ENCODE measurements around the gene RDM1. TPM values are rescaled to one million over a fixed set of nuclear protein-coding genes. Genes with fewer than 3 reads are reported as not detected.

The RDM1 gene
- polyA plus RNA-seq, 3 donors: not detected

GRCh38 chr17:35953720-35954119 is 23.1 kb upstream of the RDM1 start:
- H3K36me3 Mint-ChIP-seq: no peaks in the 10 kb centered on the region
- no peak overlapping the region for H3K4me3 Mint-ChIP-seq
- Histone ChIP-seq H3K4me2 (replicated peaks; ENCODE audit: extremely low read depth, low read length, poor library complexity, severe bottlenecking) (no peak overlapping the region), H3K79me2 (ENCODE audit: insufficient read depth, low read length) (no peaks in the 10 kb centered on the region), H4K20me1 (ENCODE audit: insufficient read depth, low read length) (no peaks in the 10 kb centered on the region), H3K4me3 (replicated peaks in 1 of 3; ENCODE audit: low read depth in 2 of 3, low read length in 3 of 3) (no peak overlapping the region), H3K36me3 (replicated peaks in 1 of 2; ENCODE audit: control insufficient read depth in 1 of 2, insufficient read depth in 2 of 2, low read length in 2 of 2) (no peaks in the 10 kb centered on the region), H3K27ac (ENCODE audit: low read depth in 1 of 2, low read length in 2 of 2) (no peak overlapping the region), H2AFZ (ENCODE audit: insufficient read depth, low read depth, low read length, poor library complexity, severe bottlenecking) (no peak overlapping the region), H3K27me3 (ENCODE audit: control insufficient read depth in 2 of 2, insufficient read depth in 2 of 2, low read length in 2 of 2) (peaks cover 0 to 2% of the 10 kb centered on the region in 2 donors), H3K9ac (ENCODE audit: insufficient read depth, low read length, poor library complexity, severe bottlenecking) (no peak overlapping the region), H3K9me3 (replicated peaks in 1 of 2; ENCODE audit: control insufficient read depth in 1 of 2, insufficient read depth in 1 of 2, low read length in 2 of 2) (no peaks in the 10 kb centered on the region), H3K4me1 (ENCODE audit: control insufficient read depth in 1 of 2, insufficient read depth in 2 of 2, low read length in 2 of 2) (no peaks in the 10 kb centered on the region)
- WGBS (ENCODE audit: insufficient coverage): 85% methylated on average over 5 of the region's 7 CpGs
- DNase-seq: no peak
- H3K9me3 Mint-ChIP-seq: no peaks in the 10 kb centered on the region
- TF ChIP-seq, protein P1, sequence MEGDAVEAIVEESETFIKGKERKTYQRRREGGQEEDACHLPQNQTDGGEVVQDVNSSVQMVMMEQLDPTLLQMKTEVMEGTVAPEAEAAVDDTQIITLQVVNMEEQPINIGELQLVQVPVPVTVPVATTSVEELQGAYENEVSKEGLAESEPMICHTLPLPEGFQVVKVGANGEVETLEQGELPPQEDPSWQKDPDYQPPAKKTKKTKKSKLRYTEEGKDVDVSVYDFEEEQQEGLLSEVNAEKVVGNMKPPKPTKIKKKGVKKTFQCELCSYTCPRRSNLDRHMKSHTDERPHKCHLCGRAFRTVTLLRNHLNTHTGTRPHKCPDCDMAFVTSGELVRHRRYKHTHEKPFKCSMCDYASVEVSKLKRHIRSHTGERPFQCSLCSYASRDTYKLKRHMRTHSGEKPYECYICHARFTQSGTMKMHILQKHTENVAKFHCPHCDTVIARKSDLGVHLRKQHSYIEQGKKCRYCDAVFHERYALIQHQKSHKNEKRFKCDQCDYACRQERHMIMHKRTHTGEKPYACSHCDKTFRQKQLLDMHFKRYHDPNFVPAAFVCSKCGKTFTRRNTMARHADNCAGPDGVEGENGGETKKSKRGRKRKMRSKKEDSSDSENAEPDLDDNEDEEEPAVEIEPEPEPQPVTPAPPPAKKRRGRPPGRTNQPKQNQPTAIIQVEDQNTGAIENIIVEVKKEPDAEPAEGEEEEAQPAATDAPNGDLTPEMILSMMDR (IDR thresholded peaks at IDR 0.05): no peak
- no peaks in the 10 kb centered on the region for H3K4me1 Mint-ChIP-seq
- intact Hi-C loops (cut with micrococcal nuclease): no loop called here
- H3K27ac Mint-ChIP-seq: no peak overlapping the region
- H3K27me3 Mint-ChIP-seq (ENCODE audit: low read depth in 3 of 3): peaks cover 0 to 7% (median 0%) of the 10 kb centered on the region in 3 donors

DNA sequence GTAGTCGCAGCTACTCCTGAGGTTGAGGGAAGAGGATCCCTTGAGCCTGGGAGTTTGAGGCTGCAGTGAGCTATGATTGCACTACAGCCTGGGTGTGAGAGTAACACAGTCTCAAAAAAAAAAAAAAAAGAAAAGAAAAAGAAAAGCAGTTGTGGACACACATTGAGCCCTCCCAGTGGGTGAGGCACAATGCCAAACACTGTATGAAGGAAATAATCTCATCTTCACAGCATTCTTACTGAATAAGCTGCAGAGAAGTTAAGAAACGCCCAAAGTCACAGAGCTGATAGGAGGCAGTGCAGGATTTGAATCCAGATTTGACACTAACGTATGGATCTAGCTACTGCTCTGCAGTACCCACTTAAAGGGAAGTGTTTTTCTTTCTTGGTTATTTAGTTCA is 18.8 kb upstream of the RDM1 start:
- H3K36me3 Mint-ChIP-seq: no peaks in the 10 kb centered on the region
- Histone ChIP-seq H3K36me3 (replicated peaks in 1 of 2; ENCODE audit: control insufficient read depth in 1 of 2, insufficient read depth in 2 of 2, low read length in 2 of 2) (no peaks in the 10 kb centered on the region), H3K4me2 (replicated peaks; ENCODE audit: extremely low read depth, low read length, poor library complexity, severe bottlenecking) (no peak overlapping the region), H3K4me1 (ENCODE audit: control insufficient read depth in 1 of 2, insufficient read depth in 2 of 2, low read length in 2 of 2) (no peaks in the 10 kb centered on the region), H3K79me2 (ENCODE audit: insufficient read depth, low read length) (no peaks in the 10 kb centered on the region), H3K27me3 (ENCODE audit: control insufficient read depth in 2 of 2, insufficient read depth in 2 of 2, low read length in 2 of 2) (no peaks in the 10 kb centered on the region), H3K9me3 (replicated peaks in 1 of 2; ENCODE audit: control insufficient read depth in 1 of 2, insufficient read depth in 1 of 2, low read length in 2 of 2) (no peaks in the 10 kb centered on the region), H3K4me3 (replicated peaks in 1 of 3; ENCODE audit: low read depth in 2 of 3, low read length in 3 of 3) (no peak overlapping the region), H2AFZ (ENCODE audit: insufficient read depth, low read depth, low read length, poor library complexity, severe bottlenecking) (no peak overlapping the region), H3K27ac (ENCODE audit: low read depth in 1 of 2, low read length in 2 of 2) (no peak overlapping the region), H4K20me1 (ENCODE audit: insufficient read depth, low read length) (no peaks in the 10 kb centered on the region), H3K9ac (ENCODE audit: insufficient read depth, low read length, poor library complexity, severe bottlenecking) (no peak overlapping the region)
- WGBS (ENCODE audit: insufficient coverage): 100% methylated on average over 2 of the region's 3 CpGs
- intact Hi-C loops (cut with micrococcal nuclease): no loop called here
- peaks cover 0 to 3% (median 1%) of the 10 kb centered on the region in 3 donors for H3K27me3 Mint-ChIP-seq (ENCODE audit: low read depth in 3 of 3)
- DNase-seq: no peak
- TF ChIP-seq, protein P1 (IDR thresholded peaks at IDR 0.05): no peak
- H3K4me1 Mint-ChIP-seq: no peaks in the 10 kb centered on the region
- no peak overlapping the region for H3K27ac Mint-ChIP-seq
- no peaks in the 10 kb centered on the region for H3K9me3 Mint-ChIP-seq
- H3K4me3 Mint-ChIP-seq: no peak overlapping the region

Data from CD14-positive monocyte (primary cell).